NCI-H345 (cell line): ENCODE results near the gene CAMK1G.

Experiments
- DNase-seq: peaks from one replicate; lab custom pipeline; 2025; lab: John Stamatoyannopoulos, UW

Gene CAMK1G

DNA sequence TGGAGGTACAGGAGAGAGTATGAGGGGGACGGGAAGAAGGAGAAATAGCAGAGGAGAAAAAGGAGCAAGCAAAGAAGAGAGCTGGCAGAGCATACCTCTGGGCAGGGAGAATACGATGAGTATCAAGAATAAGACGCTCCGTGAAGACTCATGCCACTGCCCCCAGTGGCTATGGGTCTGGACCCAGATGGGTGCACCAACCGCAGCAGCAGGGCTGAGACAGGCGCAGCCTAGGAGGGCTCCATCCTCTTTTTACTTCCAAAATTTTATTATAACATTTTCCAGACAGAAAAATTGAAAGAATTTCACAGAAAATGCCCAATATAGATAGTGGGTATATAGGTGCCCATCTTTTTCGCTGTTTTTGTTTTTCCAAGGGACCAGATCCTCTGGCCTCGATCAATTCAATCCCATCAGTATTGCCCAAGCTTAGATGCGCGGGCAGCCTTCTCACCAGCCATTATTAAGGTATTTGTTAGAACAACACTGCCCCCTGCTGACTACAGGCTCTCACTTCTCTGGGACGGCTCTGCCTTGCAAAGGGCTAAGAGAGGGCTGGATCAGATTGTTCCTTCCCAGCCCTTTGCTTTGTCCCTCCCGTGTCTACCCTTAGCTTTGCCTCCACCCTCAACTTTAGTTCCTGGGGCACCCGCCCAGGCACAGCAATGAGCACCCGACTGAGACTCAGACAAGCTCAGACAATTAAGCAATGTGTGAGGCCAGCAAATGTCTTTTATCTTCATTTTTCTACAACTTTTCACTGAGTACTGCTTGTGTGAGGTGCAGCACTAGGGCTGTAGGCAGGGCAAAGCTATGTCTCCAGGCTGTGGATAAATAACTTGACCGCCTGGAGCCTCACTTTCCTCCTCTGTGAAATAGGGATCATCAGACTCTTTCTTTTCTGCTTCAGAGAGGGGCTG is 17.5 kb upstream of the CAMK1G start:
- peak; percentile 86 for DNase-seq

DNA sequence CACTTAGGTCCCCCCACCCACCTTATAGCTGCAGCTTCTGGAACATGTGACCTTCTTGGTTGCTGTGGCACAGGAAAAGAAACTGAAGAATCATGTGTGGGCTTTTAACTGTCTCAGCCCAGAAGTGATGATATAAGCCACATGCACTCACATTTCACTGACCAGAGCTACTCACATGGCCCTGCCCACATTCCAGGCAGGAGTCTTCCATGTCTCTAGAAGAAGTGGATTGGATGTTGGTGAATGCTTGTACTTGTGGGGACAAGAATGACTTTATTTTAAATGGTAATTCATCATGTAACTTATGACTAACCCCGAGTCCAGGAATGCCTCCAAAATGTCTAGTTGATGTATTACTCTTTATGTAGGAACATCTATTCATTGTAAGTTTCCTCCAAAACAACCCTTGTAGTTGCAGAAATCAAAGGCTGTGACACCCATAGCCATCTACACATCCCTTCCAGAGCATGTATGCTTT is 15.8 kb upstream of the CAMK1G start:
- DNase-seq, result no peak

DNA sequence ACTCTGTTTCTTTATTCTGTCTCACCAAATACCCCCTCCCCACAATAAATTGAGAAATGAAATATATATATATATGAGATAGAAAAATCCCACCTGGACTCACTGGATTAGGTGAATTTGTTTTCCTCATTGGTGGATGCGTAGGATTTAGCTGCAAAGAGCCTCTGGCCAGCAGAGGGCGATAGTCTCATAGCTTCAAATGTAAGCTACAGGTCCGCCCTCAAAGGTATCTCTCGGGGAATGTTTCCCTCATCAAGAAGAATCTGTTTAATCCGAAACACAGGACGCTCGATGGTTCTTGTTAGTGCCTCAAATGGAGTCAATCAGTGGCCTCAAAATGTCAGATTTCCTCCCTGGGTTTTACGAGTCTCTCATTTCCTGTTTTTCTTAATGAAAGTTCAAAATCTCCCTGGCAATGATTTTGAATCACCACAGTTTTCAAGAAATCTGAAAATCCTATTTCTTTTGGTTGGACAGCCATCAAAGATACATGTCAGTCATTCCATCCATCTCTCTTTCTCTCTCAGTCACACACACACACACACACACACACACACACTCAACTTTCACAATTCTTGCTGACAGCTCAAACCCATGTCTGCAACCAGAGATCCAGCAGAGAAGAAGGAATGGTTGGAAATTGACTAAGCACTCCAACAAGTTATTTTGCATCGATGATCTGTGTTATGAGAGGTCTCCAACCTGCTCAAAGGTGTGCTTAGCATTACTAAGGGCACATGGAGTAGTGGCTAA is 13.9 kb upstream of the CAMK1G start:
- DNase-seq, result peak; percentile 82

DNA sequence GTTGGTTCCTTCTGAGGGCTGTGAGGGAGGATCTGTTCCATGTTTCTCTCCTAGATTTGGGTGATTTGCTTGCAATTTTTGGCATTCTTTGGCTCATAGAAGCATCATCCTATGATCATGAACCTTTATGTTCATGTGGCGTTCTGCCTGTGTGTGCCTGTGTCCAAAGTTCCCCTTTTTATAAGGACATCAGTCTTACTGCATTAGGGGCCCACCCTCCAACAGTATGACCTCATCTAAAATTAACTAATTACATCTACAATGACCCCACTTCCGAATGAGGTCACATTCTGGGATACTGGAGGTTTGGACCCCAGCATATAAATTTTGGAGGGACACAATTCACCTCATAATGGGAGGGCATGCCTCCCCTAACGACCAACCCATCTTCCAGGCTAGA is 12.8 kb upstream of the CAMK1G start:
- no peak for DNase-seq

DNA sequence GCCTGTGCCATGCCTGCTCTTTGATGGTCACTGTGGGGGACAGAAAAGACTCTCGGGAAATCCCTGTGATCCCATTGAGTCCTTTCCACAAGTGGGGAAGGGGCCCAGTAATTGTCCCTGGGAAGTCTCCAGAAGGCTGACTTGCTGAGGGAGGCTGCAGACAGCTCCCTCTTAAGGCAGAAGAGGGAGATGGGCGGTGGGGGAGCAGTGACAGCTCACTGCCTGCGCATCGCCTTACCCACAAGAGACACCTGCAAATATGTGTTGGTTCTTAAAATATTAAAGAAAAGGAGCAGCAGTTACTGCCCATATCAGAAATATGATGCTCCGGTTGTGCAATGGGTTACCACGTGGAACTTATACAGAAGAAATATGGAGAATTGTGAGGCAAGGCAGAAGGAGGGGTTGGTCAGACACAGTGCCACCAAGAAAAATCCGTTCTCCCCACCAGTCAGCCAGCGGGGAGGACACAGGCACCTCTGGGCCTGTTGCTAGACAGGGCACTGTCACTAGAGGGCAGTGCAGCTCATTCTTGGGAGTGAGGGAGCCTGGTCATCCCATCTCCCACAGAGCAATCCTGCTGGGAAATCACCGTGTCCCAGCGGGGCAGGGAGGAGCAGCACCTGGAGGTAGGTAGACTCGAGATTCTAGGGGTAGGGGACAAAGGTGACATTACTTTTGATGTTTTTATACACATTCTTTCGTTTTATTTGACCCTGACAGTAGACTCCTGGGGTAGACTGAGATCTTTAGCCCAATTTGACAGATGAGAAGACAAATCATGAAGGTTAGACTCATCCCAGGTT is 6.9 kb upstream of the CAMK1G start:
- DNase-seq, result peak; percentile 72

DNA sequence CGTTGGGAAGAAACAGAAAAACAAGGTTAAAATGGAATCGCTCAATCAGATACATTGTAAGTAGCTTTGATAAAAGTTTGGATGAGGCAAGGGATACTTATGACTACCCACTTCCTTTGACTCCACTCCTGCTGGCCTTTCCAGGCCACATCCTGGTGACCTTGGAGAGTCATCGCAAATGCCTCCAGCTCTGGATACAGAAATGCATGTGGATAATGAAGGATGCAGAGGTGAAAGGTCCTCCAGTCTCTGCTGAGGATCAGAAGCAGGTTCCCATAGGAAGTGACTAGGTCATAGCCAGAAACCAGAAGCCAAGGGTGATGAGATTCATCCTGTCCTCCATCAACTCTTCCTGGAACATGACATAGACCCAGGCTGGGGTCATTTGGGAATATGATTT is 6.2 kb upstream of the CAMK1G start:
- no peak for DNase-seq

DNA sequence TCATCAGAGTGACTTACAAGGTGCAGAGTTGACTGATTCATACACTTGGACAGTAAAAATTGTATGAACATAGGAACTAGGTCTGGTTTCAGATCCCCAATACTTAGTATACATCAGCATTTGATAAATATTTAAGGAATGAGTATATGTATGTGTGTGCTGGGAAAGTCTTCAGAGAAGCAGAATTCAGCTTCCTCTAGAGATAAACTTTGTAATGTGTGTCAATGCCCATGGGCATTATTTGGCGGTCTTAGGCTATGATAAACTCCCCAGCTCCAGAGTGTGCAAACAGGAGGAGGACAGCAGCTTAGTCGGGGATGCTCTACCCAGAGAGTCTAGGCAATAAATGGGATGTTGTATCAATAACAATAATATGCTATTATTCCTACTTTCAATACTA is 2.9 kb upstream of the CAMK1G start:
- no peak for DNase-seq

DNA sequence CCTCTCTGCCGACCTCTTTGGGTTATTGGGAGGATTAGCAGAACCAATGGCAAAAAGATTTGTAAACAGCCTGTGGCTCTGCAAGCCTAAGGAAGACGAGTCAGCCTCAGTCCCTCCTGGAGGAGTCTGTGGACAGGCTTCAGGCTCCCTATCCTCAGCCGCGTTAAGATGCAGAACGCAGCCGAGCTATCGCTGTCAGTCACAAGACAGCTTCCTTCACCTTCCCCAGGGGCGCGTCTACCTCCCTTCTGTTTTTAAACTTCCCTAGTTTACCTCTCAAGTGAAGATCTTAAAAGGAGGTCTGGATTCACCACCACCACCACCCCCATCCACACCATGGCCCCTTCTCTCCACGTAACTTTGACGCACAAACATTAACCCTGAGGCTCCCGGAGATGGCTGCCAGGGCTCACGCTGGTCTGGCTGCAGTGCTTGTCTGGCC is 738 bp downstream of the CAMK1G start:
- no peak for DNase-seq

DNA sequence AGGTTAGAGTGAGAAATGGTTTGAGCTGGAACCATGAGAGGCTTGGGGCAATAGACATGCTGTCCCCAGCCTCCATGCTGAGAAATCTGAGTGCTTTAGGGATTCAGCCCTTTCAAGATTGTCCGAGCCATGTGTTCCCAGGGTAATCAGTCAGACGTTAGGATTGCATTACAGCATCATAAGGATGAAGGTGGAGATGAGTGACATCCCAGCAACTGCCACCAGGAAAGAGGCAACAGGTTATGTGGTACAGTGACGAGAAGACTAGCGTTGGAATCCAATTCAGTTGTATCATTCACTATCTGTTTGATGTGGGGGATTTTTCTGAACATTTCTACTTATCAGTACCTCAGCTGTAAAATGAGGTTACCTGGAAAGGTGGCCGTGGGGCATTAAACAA is 1.7 kb downstream of the CAMK1G start:
- DNase-seq, result no peak

DNA sequence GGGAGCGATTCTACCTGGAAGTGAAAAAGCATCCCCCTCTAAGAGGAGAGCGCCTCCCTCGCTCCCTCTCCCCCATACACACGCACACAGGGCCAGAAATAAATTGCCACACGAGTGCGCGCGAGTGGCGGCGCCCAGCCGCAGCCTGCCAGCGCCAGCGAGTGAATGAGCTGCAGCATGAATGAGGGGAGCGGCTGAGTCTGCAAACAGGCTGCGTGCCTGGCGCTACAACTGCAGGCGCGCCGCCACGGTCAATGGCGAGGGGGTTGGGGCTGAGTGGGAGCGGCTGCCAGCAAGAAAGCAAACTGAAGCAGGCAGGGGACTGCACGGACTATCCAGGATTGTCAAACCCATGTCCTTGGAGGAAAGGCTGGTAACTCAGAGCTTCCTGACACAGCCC is 2.2 kb downstream of the CAMK1G start:
- peak; percentile 50 for DNase-seq

DNA sequence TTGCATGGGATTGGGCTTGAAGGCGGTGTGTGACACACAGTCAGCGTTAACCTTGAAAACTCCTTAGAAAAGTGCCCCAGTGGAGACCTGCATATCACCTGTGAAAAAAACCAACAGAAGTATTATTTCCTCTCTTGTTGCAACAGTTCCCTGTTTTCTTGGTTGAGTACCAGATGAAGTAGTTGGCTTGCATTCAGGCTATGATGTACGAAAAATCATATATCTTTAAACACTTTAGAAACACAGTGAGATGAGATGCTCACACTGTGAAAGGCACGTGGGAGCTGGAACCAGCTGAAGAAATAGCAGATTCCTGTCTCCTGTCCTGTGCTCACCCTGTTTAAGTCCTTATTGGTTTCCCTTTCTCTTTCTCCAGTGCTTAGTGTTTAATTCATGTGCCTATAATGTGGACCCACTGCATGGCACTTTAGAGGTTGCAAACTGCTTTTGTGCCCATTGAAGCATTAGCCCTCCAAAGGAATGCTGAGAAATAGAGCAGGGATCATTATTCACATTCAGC is 2.8 kb downstream of the CAMK1G start:
- DNase-seq, result no peak

DNA sequence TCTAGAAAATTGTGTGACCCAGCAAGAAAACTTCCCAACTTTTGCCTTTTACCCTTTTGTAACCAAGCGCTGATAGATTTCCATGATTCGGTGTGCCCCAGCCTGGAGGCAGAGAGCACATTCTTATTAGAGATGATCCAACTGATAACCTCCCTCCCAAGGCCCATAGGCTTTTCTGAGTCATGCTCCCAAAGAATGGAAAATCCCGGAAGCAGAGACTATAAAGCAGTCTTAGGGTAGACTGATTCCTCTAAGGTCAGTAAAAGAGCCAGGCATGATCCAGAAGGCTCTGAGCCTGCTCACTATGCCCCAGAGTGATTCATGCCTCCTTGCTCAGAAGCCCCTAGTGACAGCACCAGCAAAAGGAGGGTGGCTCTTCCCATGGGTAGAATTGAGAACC is 4.3 kb downstream of the CAMK1G start:
- DNase-seq, result no peak

DNA sequence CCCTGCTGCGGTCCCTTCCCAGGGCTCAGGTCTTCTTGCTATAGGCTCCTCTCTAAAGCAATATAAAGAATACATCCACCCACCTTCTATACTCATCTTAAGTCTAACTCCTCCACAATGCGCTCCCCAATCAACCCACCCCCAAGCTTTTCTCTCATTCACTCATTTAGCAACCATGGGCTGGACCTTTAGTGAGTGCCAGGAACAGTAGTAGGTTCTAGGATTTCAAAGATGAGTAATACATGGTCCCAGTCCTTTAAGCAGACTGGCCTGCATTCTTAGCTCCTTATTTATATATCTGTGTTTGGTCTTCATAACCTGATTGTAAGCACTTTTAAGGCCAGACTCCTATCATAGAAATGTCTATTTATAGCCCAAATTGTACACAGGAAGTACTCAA is 5.9 kb downstream of the CAMK1G start:
- DNase-seq, result no peak

DNA sequence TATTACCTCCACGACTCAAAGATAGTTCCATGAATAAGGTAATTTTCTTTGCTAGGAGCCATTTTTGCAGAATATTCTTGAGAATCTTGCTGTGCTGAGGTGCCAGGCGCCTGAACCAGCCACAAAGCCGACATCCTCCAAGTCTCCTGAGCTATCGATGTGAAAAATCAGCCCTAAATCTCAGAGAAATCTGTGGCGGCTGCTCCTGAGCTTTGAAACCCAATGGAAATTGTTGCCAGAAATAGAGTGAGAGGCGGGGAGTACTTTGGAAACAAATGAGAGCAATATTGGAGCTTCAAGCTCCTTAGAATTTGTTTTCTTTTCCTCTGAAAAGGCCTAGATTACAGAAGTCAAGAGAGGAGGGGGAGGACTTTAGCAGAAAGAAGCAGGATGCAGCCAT is 6.3 kb downstream of the CAMK1G start:
- no peak for DNase-seq

DNA sequence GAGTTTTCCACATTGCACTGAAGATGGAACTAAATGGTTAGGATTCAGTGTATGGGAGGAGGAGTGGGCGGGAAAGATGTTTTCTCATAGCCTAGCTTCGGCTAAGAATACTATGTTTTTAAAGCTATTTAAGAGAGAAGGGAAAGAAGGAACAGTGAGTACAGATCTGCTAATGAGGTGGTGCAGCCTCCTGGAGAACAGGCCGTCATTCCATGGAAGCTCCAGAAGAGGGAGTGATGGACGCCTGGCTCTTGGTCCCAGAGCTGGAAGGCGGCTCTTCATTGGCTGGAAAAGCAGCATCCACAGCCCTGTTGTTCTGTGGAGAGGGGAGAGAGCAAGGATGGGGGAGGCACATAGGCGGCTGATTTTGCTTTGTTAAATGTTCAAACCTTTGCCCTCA is 6.9 kb downstream of the CAMK1G start:
- DNase-seq, result peak; percentile 14

DNA sequence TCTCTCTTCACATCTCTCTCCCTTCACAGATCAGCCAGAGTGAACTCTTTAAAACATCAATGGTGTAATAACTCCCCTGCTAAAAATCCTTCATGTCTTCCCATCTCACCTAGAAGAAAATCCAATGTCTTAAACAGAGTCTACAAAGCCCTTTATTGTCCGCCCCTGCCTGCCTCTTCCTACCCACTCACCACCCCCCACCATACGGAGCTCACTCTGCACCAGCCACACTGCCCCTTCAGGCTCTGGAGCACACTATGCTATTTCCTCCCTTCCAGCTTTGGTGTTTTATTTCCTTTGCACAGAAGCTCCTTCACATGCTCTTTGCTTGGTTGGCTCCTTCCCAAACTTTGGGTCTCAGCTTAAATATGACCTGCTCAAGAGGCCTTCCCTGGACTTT is 10.2 kb downstream of the CAMK1G start:
- DNase-seq, result no peak

DNA sequence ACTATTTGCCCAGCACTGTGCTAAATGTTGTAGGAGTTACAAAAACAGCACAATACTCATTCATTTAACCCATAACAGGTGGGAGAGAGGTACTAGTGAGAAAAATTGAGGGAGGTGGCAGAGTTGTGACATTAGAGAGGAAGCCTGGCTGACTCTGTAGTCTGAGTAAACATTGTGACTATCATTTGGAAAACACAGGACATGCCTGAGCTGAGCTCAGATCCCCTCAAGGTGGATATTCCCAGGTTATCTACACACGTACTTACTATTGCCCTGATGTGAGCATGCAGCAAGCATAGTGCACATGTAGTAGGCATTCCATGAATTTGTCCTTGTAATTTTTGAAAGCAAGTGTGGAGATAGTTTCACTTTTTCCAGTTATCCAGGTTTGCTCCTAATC is 10.9 kb downstream of the CAMK1G start:
- no peak for DNase-seq

DNA sequence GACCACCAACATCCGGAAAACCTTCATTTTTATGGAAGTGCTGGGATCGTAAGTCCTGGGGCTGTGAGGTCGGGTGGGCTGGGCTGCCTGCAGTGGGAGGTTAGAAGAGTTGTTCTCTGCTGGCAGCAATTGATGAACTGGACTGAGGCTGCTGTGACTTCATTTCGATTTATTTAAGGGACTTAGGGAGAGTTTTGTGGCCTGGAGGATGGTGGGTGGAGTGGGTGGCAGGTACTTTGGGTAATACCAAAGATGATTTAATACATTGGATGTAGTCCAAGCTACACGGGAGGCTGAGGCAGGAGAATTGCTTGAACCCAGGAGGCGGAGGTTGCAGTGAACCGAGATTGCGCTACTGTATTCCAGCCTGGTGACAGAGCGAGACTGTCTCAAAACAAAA is 11.5 kb downstream of the CAMK1G start:
- DNase-seq, result no peak

DNA sequence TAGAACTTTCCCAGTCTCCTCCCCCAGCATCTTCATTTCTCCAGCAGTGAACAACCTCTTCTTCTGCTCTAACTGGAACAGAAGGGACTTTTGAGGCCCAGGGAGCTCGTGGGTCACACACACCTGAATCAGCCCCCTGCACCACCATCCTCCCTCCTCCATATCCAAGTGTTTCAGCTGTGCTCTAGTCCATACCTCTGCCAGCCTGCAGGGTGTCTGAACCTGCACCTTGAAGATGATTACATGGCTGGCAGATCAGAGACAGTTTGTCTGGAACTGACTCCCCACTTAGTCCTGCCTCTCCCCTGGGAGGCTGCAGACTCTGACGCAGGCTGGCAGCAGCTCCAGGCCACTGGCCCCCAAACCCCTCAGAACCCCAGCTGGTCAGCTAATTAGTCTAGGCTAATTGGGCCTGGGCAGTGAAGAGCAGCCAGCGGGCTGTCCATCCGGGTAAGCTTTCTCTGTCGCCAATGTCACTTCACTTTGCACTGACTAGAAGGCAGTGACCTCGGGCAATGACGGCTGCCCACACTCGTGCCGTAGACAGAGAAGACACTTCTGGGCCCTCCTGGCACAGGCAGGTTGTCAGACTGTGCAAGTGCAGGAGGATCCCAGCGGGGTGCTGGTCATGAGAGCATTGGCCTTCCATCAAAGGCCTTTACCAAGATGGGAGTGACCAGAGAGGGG is 12.2 kb downstream of the CAMK1G start:
- no peak for DNase-seq

DNA sequence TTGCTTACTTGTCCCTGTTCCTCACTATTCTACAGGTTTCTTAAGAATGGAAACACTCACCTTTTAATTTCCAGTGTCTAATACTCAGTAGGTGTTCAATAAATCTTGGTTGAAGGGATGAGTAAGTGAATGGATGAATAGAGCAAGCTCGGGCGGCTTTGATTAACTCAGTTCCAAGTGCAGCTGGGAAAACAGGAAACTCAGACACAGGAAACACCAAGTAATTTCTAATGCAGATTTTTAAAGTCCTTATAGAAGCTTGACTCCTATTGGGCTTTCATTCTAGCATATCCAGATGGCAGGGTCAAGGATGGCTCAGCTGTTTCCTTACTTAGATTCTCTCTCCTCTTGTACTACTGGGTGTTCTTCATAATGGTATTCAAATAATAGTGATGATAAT is 14.0 kb downstream of the CAMK1G start:
- no peak for DNase-seq

DNA sequence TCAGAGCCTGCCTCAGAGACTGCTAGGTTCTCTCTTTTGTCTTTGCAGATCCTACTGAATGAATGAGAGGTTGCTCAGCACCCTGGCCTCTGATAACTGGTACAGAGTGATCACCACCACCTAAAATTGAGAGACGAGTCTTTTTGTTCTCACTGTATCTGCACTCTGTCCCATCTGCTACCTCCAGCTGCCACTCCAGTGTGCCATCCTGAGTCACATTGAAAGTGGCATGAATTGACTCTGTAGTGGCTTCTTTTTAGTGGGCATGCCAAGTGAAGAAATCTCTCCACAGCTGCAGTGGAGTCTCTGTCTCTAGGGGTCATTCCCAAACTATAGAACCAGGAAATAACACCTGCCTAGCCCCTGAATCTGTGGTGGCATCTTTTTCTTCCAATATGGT is 14.7 kb downstream of the CAMK1G start:
- DNase-seq, result no peak

DNA sequence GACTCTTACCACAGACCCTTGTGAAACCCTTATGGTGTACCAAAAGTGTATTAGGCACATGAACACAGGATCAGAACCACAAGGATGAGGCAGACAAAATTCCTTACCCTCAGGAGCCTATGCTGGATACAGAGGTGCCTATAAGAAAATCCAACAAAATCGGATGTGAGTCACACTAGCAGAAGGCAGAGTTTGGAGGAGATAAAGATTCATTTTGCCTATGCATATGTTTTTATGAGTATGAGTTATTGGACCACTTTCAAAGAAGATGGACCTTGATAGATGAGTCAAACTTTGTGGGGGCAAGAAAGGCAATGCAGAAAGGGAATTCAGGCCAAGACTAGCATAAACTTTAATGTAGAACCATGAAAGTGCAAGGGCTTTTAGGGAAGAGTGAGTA is 17.0 kb downstream of the CAMK1G start:
- DNase-seq, result no peak
